ENCODE data around the gene POLN. TPM values are rescaled to one million over a fixed set of nuclear protein-coding genes. Genes with fewer than 3 reads are reported as not detected.

The POLN gene
- polyA plus RNA-seq, 1 donor (not counting 4 experiments of a cell fraction or from before 2014, with no cell fraction given): 1.3 TPM

GRCh38 chr4:2182994-2183393 lies 58.9 kb downstream of the POLN start:
- H3K79me2 ChIP-seq (ENCODE audit: control insufficient read depth, insufficient read depth, low read length): no peaks in the 10 kb centered on the region
- DNase-seq (ENCODE audit: low read depth, low spot score) (no peak), FAIRE-seq (no peak)
- no peak for TF ChIP-seq EZH2 (IDR thresholded peaks at IDR 0.05; ENCODE audit: low read length)
- TF ChIP-seq CTCF (optimal IDR thresholded peaks at IDR 0.05 in 1 of 3, IDR thresholded peaks at IDR 0.05 in 1 of 3, conservative IDR thresholded peaks at IDR 0.05 in 1 of 3; ENCODE audit: extremely low read depth in 1 of 3, insufficient read depth in 2 of 3, low read length in 3 of 3): no peak
- H3K9me3 ChIP-seq (ENCODE audit: control insufficient read depth, low read depth, low read length): no peaks in the 10 kb centered on the region
- H3K4me1 ChIP-seq (ENCODE audit: control insufficient read depth, extremely low read depth, insufficient read depth, low read length): no peaks in the 10 kb centered on the region
- H3K9ac ChIP-seq (ENCODE audit: control insufficient read depth, extremely low read depth, insufficient read depth, low read length): no peak overlapping the region
- dilution Hi-C loops (cut with MboI; ENCODE audit: extremely low pct_ligation_motif_present, low sequenced_read_pairs): no loop called here
- no peaks in the 10 kb centered on the region for H3K27me3 ChIP-seq (ENCODE audit: control insufficient read depth, extremely low read depth, insufficient read depth, low read length)
- no peaks in the 10 kb centered on the region for H3K36me3 ChIP-seq (ENCODE audit: control insufficient read depth in 2 of 2, extremely low read depth in 1 of 2, insufficient read depth in 2 of 2, low read length in 2 of 2)
- no peaks in the 10 kb centered on the region for H4K20me1 ChIP-seq (ENCODE audit: control insufficient read depth, extremely low read depth, insufficient read depth, low read length)
- H3K4me3 ChIP-seq (ENCODE audit: control insufficient read depth in 2 of 3, extremely low read depth in 1 of 3, insufficient read depth in 2 of 3, low read depth in 1 of 3, low read length in 3 of 3): no peak overlapping the region
- no peaks in the 10 kb centered on the region for H3K9me1 ChIP-seq (ENCODE audit: control insufficient read depth, extremely low read depth, insufficient read depth, low read length)
- no peak overlapping the region for H2AFZ ChIP-seq (ENCODE audit: control insufficient read depth, low read length)
- H3K27ac ChIP-seq (ENCODE audit: control insufficient read depth, insufficient read depth, low read length): no peak overlapping the region
- no peak overlapping the region for H3K4me2 ChIP-seq (ENCODE audit: control insufficient read depth, extremely low read depth, insufficient read depth, low read depth, low read length)

DNA sequence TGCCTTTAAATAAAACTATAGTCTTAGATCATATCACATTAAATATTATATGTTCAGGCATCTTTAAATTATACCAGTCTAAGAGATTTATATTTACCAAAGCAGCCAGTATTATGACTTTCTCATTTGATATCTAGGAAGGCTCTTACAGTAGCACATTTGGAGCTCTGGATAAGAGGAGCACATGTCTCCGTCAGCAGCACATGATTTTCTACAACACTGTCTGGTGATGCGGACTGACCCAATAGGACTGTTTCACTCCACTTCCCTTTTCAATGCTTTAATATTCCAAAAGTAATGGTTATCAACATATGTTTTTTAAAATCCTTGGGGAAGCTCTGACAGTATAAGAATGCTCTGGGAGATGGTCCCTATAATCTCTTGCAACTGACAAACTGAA lies 61.5 kb downstream of the POLN start:
- H3K36me3 ChIP-seq (ENCODE audit: control insufficient read depth in 2 of 2, extremely low read depth in 1 of 2, insufficient read depth in 2 of 2, low read length in 2 of 2): no peaks in the 10 kb centered on the region
- H3K79me2 ChIP-seq (ENCODE audit: control insufficient read depth, insufficient read depth, low read length): no peaks in the 10 kb centered on the region
- H3K27ac ChIP-seq (ENCODE audit: control insufficient read depth, insufficient read depth, low read length): no peak overlapping the region
- TF ChIP-seq CTCF (optimal IDR thresholded peaks at IDR 0.05 in 1 of 3, IDR thresholded peaks at IDR 0.05 in 1 of 3, conservative IDR thresholded peaks at IDR 0.05 in 1 of 3; ENCODE audit: extremely low read depth in 1 of 3, insufficient read depth in 2 of 3, low read length in 3 of 3) (no peak), EZH2 (IDR thresholded peaks at IDR 0.05; ENCODE audit: low read length) (no peak)
- no peaks in the 10 kb centered on the region for H3K4me1 ChIP-seq (ENCODE audit: control insufficient read depth, extremely low read depth, insufficient read depth, low read length)
- H3K4me2 ChIP-seq (ENCODE audit: control insufficient read depth, extremely low read depth, insufficient read depth, low read depth, low read length): no peak overlapping the region
- H3K27me3 ChIP-seq (ENCODE audit: control insufficient read depth, extremely low read depth, insufficient read depth, low read length): no peaks in the 10 kb centered on the region
- no peak overlapping the region for H2AFZ ChIP-seq (ENCODE audit: control insufficient read depth, low read length)
- H3K9ac ChIP-seq (ENCODE audit: control insufficient read depth, extremely low read depth, insufficient read depth, low read length): no peak overlapping the region
- no peaks in the 10 kb centered on the region for H3K9me3 ChIP-seq (ENCODE audit: control insufficient read depth, low read depth, low read length)
- dilution Hi-C loops (cut with MboI; ENCODE audit: extremely low pct_ligation_motif_present, low sequenced_read_pairs): no loop called here
- no peaks in the 10 kb centered on the region for H4K20me1 ChIP-seq (ENCODE audit: control insufficient read depth, extremely low read depth, insufficient read depth, low read length)
- FAIRE-seq (no peak), DNase-seq (ENCODE audit: low read depth, low spot score) (no peak)
- no peak overlapping the region for H3K4me3 ChIP-seq (ENCODE audit: control insufficient read depth in 2 of 3, extremely low read depth in 1 of 3, insufficient read depth in 2 of 3, low read depth in 1 of 3, low read length in 3 of 3)
- no peaks in the 10 kb centered on the region for H3K9me1 ChIP-seq (ENCODE audit: control insufficient read depth, extremely low read depth, insufficient read depth, low read length)

Data from keratinocyte (primary cell).